IPS-11a (cell line): ENCODE measurements around the gene CCL14.

ENCODE experiments used
- H3K4me3 ChIP-seq: one replicate; pipeline ENCODE4 v1.5.1; 2013; ENCODE audit warnings: low read depth, low read length, control low read depth

CCL14 gene

DNA sequence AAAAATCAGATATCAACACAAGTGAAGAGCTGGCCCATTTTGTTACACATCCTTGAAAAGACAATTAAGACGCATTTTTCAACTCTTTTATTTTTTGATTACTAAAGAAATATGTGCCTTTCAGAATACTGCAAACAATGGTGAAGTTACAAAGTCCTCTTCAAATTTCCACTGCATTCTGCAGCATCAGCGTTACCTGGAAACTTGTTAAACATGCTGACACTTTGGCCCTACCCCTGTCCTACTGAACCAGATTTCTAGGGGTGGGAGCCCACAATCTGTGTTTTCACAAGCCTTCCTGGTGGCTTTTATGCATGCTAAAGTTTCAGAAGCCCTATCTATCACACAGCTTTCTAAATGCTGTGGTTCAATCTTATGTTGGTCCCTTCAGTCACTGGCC lies 4.5 kb upstream of the CCL14 start:
- H3K4me3 ChIP-seq = no peak overlapping the region

- no peak overlapping the region for H3K4me3 ChIP-seq
These were observed 1.6 kb upstream of the CCL14 start for GRCh38 chr17:35988164-35988563.

GRCh38 chr17:35984140-35984539 lies 2.4 kb downstream of the CCL14 start:
- H3K4me3 ChIP-seq = no peak overlapping the region

DNA sequence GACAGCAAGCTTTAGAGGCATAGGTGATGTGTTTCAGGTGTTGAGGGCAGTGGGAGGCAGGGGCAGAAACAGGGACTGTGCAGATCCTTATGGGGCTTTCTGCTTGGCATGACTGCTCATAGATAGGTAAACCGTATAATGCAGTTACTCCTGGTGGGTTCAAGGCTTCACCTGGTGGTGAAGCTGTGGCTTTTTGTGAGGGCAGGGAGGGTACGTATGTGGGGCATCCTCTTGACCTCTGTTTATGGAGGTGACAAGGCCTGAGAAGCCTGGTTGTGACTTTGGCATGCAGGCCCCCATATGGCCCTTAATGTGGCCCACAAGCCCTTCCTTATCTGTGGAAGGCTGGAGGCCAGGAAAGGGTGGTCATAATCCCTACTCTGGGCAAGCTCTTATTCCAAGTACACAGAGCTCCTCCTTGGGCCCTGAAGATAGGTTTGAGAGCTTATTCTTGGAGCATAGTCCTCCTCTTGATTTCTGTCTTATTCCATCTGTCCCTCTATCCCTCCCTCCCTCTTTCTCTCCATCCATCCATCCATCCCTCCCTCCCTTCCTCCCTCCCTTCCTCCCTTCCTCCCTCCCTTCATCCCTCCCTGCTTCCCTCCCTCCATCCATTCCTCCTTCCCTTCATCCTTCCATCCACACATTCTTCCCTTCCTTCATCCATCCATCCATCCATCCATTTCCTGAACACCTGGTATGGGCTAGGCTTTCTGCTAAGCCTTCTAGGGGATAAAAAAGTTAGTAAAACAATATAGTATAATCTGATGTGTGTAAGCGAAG lies 3.9 kb downstream of the CCL14 start:
- no peak overlapping the region for H3K4me3 ChIP-seq

DNA sequence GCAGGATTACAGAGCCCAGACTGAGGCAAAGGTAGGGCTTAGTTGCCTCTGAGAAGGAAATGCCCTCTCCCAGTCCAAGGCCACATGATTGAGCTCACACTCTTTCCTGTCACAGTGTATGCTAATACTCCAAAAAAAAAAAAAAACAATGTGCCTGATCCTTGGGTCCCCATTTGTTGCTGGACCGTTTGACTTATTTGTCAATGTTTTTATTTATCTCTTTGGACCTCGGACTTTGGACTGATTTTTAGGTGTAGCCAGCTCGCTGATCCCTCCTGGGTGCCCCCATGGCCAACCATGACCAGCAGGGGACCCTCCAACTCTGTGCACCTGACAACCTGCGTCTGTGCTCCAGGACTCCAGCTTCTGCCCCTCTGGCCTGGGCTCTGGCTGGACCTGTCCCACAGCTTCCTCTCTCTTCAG lies 4.6 kb downstream of the CCL14 start:
- H3K4me3 ChIP-seq = no peak overlapping the region

DNA sequence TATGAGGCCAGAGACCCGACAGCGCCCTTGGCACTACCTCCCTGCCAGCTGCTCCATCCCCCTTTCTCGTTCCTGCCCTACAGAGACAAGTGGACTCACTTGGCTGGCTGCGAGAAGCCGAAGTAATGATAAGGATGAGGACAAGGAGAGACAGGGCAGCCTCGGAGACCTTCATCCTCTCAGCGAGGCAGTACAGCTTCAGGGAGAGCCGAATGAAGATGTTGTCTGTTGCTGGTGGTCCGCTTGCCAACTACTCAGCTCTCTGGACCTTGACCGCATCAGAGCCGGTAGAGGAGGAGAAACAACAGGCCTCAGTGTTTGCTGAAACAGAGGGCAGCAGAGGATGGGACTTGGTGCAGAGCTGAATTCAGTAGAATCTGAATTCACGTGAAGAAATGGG lies 5.3 kb downstream of the CCL14 start, which contains the start of gene CCL16:
CCL16 (minus strand) TSS at position 252 of the 400 bp plus-strand sequence; CDS start at position 175, 77 bp downstream.
- H3K4me3 ChIP-seq = no peak within 1 kb of the TSS

DNA sequence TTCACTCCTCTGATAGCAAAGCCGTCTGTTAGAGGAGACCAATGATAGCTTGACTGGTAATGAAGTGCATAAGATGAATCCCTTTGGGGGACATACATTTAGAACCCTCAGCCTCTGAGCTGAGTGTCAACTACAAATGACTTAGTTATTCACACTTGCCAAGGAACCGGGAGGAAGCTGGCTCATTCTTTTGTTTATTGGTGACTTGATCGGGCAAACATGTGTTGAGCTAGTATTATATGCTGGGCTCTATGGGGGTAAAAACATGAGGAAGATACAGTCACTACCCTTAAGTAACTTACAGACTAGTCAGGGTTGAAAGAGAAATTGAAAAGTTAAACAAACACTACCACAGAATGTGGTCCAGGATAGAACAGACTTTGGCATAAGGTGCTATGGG lies 8.2 kb downstream of the CCL14 start:
- H3K4me3 ChIP-seq = no peak overlapping the region

- H3K4me3 ChIP-seq = no peak overlapping the region
These were observed 9.0 kb downstream of the CCL14 start for GRCh38 chr17:35977509-35977908.

DNA sequence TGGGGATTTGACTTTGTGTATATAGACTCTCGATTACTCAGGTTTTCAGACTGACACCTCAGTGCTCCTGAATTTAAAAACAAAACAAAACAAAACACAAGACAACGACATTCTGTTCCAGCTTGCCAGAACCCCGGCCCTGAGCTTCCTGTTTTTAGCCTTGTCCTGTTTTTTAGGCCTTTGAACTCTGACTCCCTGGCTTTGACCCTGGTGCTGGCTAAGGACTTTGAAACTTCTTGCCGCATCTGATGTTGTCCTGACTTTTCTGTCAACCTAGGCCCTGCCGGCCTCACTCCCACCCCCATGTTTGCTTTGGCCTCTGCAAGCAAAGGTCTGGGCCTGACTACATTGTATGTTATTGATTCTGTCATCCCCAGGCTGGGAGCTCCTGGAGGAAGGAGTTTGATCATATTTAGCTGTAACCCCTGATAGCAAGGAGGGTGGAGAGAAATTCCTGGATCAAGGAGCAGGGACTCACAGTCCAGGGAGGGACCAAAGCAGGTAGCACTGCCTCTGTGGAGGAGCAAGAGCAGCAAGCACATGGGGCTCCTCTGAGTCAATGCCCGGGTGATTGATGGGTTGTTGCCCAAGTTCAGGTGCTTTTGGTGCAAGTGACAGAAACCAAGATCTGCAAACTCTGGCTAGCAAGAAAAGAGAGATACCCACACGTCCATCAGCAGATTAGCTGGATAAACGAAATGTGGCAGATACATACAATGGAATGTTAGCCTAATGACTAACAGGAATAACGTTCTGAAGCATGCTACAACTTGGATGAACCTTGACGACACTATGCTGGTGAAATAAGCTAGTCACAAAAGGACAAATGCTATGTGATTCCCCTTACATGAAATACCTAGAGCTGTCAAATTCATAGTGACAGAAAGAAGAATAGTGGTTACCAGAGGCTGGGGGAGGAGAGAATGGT lies 12.9 kb downstream of the CCL14 start:
- H3K4me3 ChIP-seq = no peak overlapping the region

GRCh38 chr17:35972945-35973332 lies 13.6 kb downstream of the CCL14 start:
- no peak overlapping the region for H3K4me3 ChIP-seq

GRCh38 chr17:35972535-35972934 lies 14.0 kb downstream of the CCL14 start:
- H3K4me3 ChIP-seq = no peak overlapping the region

DNA sequence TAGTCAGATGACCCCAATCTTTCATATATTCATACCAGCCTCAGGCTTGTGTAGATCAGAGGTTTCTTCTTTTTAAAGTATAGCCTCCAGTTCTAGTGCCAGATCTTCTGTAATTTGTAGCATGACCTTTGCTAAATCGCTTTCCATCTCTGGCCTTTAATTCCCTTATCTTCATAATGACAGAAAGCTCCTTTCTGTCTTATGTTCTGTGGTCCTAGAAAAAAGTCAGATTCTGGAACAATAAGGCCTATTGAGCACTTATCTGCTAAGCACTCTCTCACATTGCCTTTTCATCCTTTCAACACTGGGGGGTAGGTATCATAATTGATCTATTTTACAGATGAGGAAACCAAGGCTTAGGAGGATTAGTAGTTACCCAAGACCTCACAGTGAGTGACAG lies 14.5 kb downstream of the CCL14 start:
- H3K4me3 ChIP-seq = no peak overlapping the region

GRCh38 chr17:35969558-35970380 lies 16.8 kb downstream of the CCL14 start:
- no peak overlapping the region for H3K4me3 ChIP-seq

DNA sequence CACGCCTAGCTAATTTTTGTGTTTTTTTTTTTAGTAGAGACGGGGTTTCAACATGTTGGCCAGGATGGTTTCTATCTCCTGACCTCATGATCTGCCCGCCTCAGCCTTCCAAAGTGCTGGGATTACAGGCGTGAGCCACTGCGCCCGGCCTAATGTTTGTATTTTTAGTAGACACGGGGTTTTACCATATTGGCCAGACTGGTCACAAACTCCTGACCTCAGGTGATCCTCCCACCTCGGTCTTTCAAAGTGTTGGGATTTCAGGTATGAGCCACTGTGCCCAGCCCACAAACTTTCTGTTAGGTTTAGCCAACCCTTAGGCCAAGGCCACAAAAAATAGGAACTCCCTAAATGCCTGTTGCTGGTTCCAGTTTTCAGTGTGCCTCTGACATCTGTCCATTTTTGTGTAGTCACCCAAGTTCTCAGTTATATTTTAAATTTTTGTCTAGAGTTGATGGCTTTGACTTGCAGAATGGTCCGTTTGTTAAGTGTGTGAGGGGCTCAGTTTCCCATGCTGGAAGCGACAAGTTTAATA lies 17.9 kb downstream of the CCL14 start:
- no peak overlapping the region for H3K4me3 ChIP-seq

GRCh38 chr17:35965272-35965671 lies 21.3 kb downstream of the CCL14 start:
- H3K4me3 ChIP-seq = no peak overlapping the region

- H3K4me3 ChIP-seq = no peak overlapping the region
These were observed 22.9 kb downstream of the CCL14 start for GRCh38 chr17:35963663-35964062.

DNA sequence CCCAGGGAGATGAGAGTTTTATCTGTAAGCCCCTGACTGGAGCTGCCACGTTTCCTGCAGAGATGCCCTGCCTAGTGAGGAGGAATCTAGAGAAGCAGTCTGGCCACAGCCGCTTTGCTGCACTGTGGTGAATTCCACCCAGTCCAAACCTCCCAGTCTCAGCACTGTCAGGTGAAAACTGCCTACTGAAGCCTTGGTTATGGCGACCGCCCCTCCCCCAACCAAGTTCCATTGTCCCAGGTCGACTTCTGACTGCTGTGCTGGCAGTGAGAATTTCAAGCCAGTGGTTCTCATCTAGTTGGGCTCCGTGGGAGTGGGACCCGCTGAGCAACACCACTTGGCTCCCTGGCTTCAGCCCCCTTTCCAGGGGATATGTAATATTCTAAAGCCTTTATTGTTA lies 32.8 kb downstream of the CCL14 start:
- H3K4me3 ChIP-seq = no peak overlapping the region

DNA sequence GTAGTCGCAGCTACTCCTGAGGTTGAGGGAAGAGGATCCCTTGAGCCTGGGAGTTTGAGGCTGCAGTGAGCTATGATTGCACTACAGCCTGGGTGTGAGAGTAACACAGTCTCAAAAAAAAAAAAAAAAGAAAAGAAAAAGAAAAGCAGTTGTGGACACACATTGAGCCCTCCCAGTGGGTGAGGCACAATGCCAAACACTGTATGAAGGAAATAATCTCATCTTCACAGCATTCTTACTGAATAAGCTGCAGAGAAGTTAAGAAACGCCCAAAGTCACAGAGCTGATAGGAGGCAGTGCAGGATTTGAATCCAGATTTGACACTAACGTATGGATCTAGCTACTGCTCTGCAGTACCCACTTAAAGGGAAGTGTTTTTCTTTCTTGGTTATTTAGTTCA lies 37.1 kb downstream of the CCL14 start:
- H3K4me3 ChIP-seq = no peak overlapping the region

GRCh38 chr17:35948092-35948491 lies 38.4 kb downstream of the CCL14 start:
- no peak overlapping the region for H3K4me3 ChIP-seq

- no peak overlapping the region for H3K4me3 ChIP-seq
These were observed 39.4 kb downstream of the CCL14 start for GRCh38 chr17:35947156-35947585.

DNA sequence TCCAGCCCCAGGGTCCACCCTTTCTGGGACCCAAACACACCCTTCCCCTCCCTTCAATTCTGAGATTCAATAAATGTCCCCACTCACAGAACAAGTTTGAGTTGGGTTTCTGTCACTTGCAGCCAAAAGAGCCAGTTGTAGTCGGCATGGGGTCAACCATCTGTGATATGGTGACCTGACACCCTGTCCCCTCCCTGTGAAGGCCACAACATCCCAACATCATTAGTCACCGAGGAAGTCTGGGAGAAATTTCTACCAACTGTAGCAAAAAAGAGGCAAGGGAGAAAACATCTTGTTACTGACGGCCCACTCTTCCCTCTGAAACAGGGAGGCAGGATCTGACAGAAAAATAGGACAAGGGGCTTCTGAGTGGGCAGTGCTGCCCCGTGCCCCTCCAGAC lies 42.4 kb downstream of the CCL14 start:
- H3K4me3 ChIP-seq = no peak overlapping the region
